SK-MEL-5 (cell line): ENCODE results near the gene CCDC146. TPM values are rescaled to one million over a fixed set of nuclear protein-coding genes. Genes with fewer than 3 reads are reported as not detected.
"Not testable (repeated sequence)": the region's sequence is repeated elsewhere in the genome, so short reads cannot be mapped to it uniquely, and the experiment has no call there.

Experiments
- DNase-seq: peaks from one replicate; pipeline ENCODE4 v3.0.0-alpha.2; 2016; ENCODE audit warnings: low read depth, low spot score
- in situ Hi-C: cut with HindIII; loops from 2 replicates; pipeline ENCODE4 v1.10.0; 2016; ENCODE audit warnings: low sequenced_read_pairs, high pct_unique_total_duplicates, low pct_unique_long_range_greater_than_20kb
- total RNA-seq: library from RNA; depleted of rRNA; stranded (reverse); fragments of >200 nt; shearing (Covaris generic); gene quantifications from 2 replicates; pipeline ENCODE4 v1.2.3, GENCODE V29; 2014

Gene CCDC146
- total RNA-seq, 1 experiment from 2014 or later, result 0.95 TPM

GRCh38 chr7:77219701-77220331, 97.4 kb downstream of the CCDC146 start:
- in situ Hi-C loops, DNase-seq: not testable (repeated sequence)

DNA sequence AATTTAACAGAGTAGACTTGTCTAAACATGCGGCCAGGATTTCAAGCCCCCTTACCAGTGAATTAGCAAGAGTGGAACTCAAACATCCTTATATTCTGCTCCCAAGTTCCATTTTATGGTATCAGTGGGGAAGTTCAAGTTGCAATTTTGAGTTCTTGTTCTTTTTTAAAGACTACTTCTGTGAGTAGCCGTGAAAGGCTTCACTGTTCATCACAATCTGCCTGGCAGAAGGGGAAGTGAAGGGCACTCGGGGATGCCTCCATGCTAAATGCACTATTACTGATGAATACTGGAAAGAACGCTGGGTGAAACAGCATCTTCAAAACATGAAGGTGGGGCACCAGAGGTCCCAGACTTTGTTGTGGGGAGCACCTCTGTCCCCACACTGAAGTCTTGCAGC, 99.7 kb downstream of the CCDC146 start:
- in situ Hi-C loops, result no loop called here
- no peak for DNase-seq

- in situ Hi-C loops, result no loop called here
- no peak for DNase-seq
Observed at GRCh38 chr7:77222819-77223218, 100.4 kb downstream of the CCDC146 start.

DNA sequence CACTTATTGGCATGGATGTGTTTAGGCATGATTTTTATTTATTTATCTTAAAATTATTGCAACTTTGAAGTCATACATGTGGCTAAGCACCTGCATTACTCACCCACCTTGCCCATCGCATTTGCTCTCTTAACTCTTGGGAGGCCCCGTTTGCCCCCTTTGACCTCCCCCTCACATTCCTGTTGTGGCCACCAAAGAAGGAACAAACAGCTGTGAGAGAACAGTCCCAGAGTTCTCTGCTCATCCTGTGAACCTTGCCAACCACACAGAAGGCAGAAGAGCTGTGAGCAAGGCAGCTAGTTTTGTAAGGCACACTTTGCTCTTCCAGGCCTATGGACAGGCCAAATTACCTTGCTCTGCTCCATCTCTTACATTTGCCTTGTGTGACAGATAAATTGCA, 100.8 kb downstream of the CCDC146 start:
- DNase-seq, result no peak
- in situ Hi-C loops, result no loop called here

- in situ Hi-C loops, result no loop called here
- no peak for DNase-seq
Observed at GRCh38 chr7:77226357-77226839, 104.0 kb downstream of the CCDC146 start.

GRCh38 chr7:77228795-77229194, 106.4 kb downstream of the CCDC146 start:
- DNase-seq, in situ Hi-C loops: not testable (repeated sequence)

DNA sequence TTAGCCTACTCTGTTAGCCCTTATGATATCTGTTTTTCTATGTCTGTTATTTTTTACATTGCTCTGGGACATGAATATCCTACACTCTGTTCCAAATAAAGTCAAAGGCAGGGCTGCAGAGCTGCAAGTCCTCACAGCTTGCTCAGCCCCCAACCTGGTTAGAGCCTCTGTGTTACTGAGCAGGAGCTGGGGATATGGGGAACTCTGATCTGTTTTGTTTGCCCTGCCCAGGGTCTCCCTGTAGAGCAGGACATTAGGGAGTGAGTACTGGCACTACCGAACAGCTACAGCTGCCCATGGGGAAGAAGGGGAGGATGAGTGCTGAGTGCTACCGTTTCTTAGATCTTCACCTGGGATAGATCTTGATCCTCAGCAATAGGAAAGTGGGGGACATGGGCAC, 110.1 kb downstream of the CCDC146 start:
- in situ Hi-C loops, result no loop called here
- DNase-seq, result no peak

DNA sequence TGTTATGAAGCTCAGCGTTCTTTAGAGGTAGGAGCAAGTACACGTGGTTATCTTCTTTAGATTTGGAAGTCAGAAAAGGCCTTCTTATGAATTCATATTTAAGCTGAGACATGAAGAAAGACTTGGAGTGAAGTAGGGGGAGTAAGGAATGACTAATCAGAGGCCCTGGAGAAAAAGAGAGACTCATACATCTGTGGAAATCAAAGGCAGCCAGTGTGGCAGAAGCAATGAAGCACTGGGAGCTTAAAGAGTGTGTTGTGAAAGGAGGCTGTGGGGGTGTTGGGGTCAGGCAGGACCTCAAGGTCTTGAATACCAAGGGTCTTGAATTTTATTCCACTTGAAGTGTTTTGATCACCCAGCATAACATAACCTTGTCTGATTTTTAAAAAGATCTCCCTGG, 112.9 kb downstream of the CCDC146 start:
- in situ Hi-C loops, result no loop called here
- no peak for DNase-seq

DNA sequence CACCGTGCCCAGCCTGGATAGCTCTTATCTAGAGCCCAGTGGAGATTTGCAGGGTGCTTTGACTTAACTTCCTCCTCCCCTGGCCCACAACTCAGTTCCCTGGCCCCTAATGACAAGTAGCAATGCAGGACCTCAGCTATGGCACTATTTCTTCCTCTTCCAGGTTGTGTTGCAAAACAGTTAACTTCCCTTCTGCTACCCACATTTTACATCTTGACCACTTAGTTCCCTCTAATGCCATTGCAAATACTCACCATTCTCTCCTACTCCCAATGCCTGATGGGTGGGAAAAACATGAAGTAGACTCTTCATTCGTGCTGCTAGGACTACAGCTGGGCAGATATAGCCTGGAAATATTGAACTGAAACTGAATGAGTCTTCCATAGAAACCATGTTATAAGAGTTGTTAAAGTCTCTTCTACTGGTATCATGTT, 116.3 kb downstream of the CCDC146 start:
- in situ Hi-C loops, result no loop called here

GRCh38 chr7:77239471-77239870, 117.1 kb downstream of the CCDC146 start:
- DNase-seq, result no peak
- in situ Hi-C loops, result no loop called here

More for the DNA sequence above, 116.3 kb downstream of the CCDC146 start:
- DNase-seq, result no peak

DNA sequence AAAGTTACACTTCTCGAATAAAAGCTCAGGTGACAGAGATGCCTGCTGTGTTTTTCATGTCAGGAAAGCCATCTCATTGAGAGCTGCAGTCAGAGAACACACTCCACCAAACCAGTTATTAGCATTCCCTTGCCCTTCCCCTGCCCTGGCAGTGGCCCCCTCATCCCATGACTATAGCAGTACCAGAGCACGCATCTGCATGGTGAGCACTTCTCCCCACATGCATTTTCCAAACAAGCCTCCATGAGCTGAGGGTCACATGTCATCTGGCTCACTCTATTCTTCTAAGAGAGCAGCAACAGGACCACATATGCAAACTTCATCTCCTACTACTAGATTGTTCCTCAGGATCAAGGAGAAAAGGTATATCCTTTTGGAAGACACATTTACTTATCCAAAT, 119.7 kb downstream of the CCDC146 start:
- DNase-seq, result no peak
- in situ Hi-C loops, result no loop called here

- in situ Hi-C loops, result no loop called here
- no peak for DNase-seq
Observed at GRCh38 chr7:77242554-77242953, 120.1 kb downstream of the CCDC146 start.

GRCh38 chr7:77244222-77244934, 122.0 kb downstream of the CCDC146 start:
- in situ Hi-C loops, result no loop called here

GRCh38 chr7:77245015-77245755, 122.8 kb downstream of the CCDC146 start:
- no peak for DNase-seq
- in situ Hi-C loops, result no loop called here

More at GRCh38 chr7:77244222-77244934, 122.0 kb downstream of the CCDC146 start:
- DNase-seq, result peak; percentile 33

DNA sequence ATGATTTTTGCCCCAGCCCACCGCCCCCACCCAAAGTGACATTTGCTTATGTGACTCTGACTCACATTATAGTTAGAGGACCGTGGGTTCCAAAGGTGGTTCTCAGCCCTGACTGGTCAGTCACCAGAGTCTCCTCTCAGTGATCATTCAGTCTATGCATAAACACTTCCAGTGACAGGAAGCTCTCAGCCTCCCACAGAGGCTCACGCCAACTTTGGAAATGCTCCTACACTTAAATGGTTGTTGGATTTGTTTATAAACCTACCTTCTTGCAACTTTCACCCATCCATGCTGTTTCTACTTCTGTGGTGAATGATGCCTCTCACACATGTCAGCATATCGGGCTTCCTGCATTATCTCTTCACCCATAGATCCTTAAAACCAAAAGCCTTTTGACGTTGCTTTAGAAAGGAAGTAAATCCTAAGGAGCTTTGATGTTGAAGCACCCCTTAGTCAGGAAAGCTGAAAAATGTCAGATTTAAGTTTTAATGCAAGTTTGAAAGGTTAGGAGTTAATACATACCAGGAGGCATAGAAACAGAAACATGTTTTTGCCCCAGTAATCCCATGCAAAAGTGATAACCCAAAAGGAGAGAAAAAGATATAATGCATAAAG, 123.7 kb downstream of the CCDC146 start:
- no peak for DNase-seq
- in situ Hi-C loops, result no loop called here

- in situ Hi-C loops, result no loop called here
Observed at GRCh38 chr7:77247206-77247850, 124.9 kb downstream of the CCDC146 start.

DNA sequence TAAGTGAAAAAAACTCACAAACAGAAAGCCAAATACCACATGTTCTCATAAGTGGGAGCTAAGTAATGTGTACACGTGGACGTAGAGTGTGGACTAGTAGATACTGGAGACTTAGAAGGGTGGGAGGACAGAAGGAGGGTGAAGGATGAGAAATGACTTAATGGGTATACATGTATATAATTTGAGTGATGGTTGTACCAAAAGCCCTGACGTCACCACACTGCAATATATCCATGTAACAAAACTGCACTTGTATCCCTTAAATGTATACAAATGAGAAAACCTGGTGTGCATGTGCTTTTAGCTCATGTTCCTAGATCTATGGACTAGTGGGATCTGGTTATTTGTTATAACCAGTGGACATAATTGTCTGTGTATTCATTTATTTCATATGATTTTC, 125.7 kb downstream of the CCDC146 start:
- in situ Hi-C loops, result no loop called here
- no peak for DNase-seq

More at GRCh38 chr7:77247206-77247850, 124.9 kb downstream of the CCDC146 start:
- DNase-seq, result peak; percentile 92
